Nephron (organoid): ENCODE measurements around the gene SYNPO.

Source experiments
- H3K27ac Mint-ChIP-seq, 3 experiments: 2 replicates each; pipeline ENCODE4 v1.8.0; 2020; ENCODE audit warnings: mixed read lengths in 3 of 3, mild to moderate bottlenecking in 2 of 3, moderate library complexity in 1 of 3
- H3K27me3 Mint-ChIP-seq: 2 replicates; pipeline ENCODE4 v1.8.0; 2021; ENCODE audit warnings: low read depth, mild to moderate bottlenecking, moderate library complexity, mixed read lengths
- H3K36me3 Mint-ChIP-seq: 2 replicates; pipeline ENCODE4 v1.8.0; 2020; ENCODE audit warnings: low read depth, mixed read lengths
- H3K4me1 Mint-ChIP-seq: 2 replicates; pipeline ENCODE4 v1.8.0; 2020; ENCODE audit warnings: mixed read lengths
- H3K4me3 Mint-ChIP-seq, 3 experiments: 2 replicates each; pipeline ENCODE4 v1.8.0; 2020; ENCODE audit warnings: mild to moderate bottlenecking in 3 of 3, mixed read lengths in 3 of 3, moderate library complexity in 2 of 3
- H3K9me3 Mint-ChIP-seq: 2 replicates; pipeline ENCODE4 v1.8.0; 2020; ENCODE audit warnings: mixed read lengths
- CTCF ChIP-seq, 3 experiments: fragments of 200-600 bp; sonication (generic); IDR thresholded peaks; one replicate each; pipeline ENCODE4 v1.5.0; 2021; ENCODE audit warnings: antibody characterized with exemption in 3 of 3; ENCODE audit not compliant: unreplicated experiment in 3 of 3

The SYNPO gene

GRCh38 chr5:150600616-150601490 lies 39.6 kb upstream of the SYNPO start:
- no peaks in the 10 kb centered on the region for H3K36me3 Mint-ChIP-seq
- peak overlapping the region; percentile 69 to 88 (median 87) for H3K4me3 Mint-ChIP-seq
- H3K27ac Mint-ChIP-seq: peak overlapping the region; percentile 79 to 99 (median 97)
- H3K9me3 Mint-ChIP-seq: no peaks in the 10 kb centered on the region
- H3K27me3 Mint-ChIP-seq: no peaks in the 10 kb centered on the region
- peaks cover 82% of the 10 kb centered on the region for H3K4me1 Mint-ChIP-seq
- TF ChIP-seq CTCF (IDR thresholded peaks at IDR 0.05; ENCODE audit: unreplicated experiment in 3 of 3): no peak

- H3K9me3 Mint-ChIP-seq: no peaks in the 10 kb centered on the region
- H3K36me3 Mint-ChIP-seq: no peaks in the 10 kb centered on the region
- peaks cover 82% of the 10 kb centered on the region for H3K4me1 Mint-ChIP-seq
- peak overlapping the region; percentile 79 to 99 (median 97) for H3K27ac Mint-ChIP-seq
- no peak for TF ChIP-seq CTCF (IDR thresholded peaks at IDR 0.05; ENCODE audit: unreplicated experiment in 3 of 3)
- H3K27me3 Mint-ChIP-seq: no peaks in the 10 kb centered on the region
- peak overlapping the region; percentile 69 to 88 (median 87) for H3K4me3 Mint-ChIP-seq
Observed at GRCh38 chr5:150601491-150602345, 38.7 kb upstream of the SYNPO start.

- Mint-ChIP-seq H3K27me3 (no peaks in the 10 kb centered on the region), H3K36me3 (peaks cover 5% of the 10 kb centered on the region), H3K4me3 (peak overlapping the region; percentile 54 to 75 (median 63)), H3K4me1 (peaks cover 84% of the 10 kb centered on the region), H3K9me3 (no peaks in the 10 kb centered on the region), H3K27ac (peak overlapping the region; percentile 63 to 84 (median 79))
- TF ChIP-seq CTCF (IDR thresholded peaks at IDR 0.05; ENCODE audit: unreplicated experiment in 3 of 3): no peak
Observed at GRCh38 chr5:150603052-150603451, 37.4 kb upstream of the SYNPO start.

GRCh38 chr5:150603491-150603890 lies 37.0 kb upstream of the SYNPO start:
- H3K27ac Mint-ChIP-seq: peak overlapping the region in 2 of 3 experiments; percentile 57 to 79
- no peaks in the 10 kb centered on the region for H3K27me3 Mint-ChIP-seq
- H3K4me1 Mint-ChIP-seq: peaks cover 82% of the 10 kb centered on the region
- TF ChIP-seq CTCF (IDR thresholded peaks at IDR 0.05; ENCODE audit: unreplicated experiment in 3 of 3): no peak
- peaks cover 5% of the 10 kb centered on the region for H3K36me3 Mint-ChIP-seq
- H3K9me3 Mint-ChIP-seq: no peaks in the 10 kb centered on the region
- H3K4me3 Mint-ChIP-seq: peak overlapping the region; percentile 63 to 75 (median 73)

- Mint-ChIP-seq H3K36me3 (peaks cover 5% of the 10 kb centered on the region), H3K9me3 (no peaks in the 10 kb centered on the region), H3K4me1 (peaks cover 77% of the 10 kb centered on the region), H3K27me3 (no peaks in the 10 kb centered on the region), H3K27ac (peak overlapping the region; percentile 54 to 79 (median 57)), H3K4me3 (peak overlapping the region in 2 of 3 experiments; percentile 0 to 75)
- TF ChIP-seq CTCF (IDR thresholded peaks at IDR 0.05; ENCODE audit: unreplicated experiment in 3 of 3): no peak
Observed at GRCh38 chr5:150604010-150604409, 36.5 kb upstream of the SYNPO start.
